Measurements from ENCODE around the gene GNAO1.

Gene GNAO1

DNA sequence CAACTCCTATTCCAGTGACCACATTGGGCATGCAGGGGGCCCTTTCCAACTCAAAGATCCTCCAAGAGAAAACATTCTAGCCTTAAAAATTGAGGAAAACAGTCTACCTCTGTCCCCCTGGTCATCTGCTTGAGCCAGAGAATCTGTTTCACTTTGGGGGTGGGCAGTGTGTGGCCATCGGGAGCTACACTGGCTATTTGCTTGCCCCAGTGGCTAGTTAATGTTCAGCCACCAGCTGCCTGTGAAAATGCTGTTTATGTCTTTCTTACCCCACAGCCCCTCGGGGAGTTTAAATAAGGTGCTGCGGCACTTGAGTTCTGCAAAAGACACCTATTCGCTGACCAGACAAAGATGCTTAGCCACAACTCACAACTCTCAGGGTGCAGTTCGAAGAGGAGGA lies 43.4 kb downstream of the GNAO1 start:
- no CpG with 5 or more reads among the region's 5 CpGs for WGBS, 2 donors (ENCODE audit: extremely low coverage in 2 of 2, insufficient read length in 2 of 2, insufficient replicate concordance in 1 of 2)

GRCh38 chr16:56237451-56237930 lies 46.2 kb downstream of the GNAO1 start:
- no peak overlapping the region for H3K14ac ChIP-seq (ENCODE audit: low read length)
- DNase-seq (ENCODE audit: low spot score), result no peak
- no peak overlapping the region for H2BK5ac ChIP-seq (ENCODE audit: low read length)
- H3K4me3 ChIP-seq (ENCODE audit: low read length in 2 of 2), result no peak overlapping the region
- H4K91ac ChIP-seq (ENCODE audit: low read depth, low read length, poor library complexity), result no peak overlapping the region
- H2BK12ac ChIP-seq (ENCODE audit: low read length), result no peak overlapping the region
- H3K9me3 ChIP-seq (replicated peaks in 1 of 2; ENCODE audit: control insufficient read depth in 2 of 2, insufficient read depth in 1 of 2, low read depth in 1 of 2, low read length in 2 of 2), result no peaks in the 10 kb centered on the region
- H3K79me1 ChIP-seq (ENCODE audit: low read depth, low read length), result no peaks in the 10 kb centered on the region
- H3K18ac ChIP-seq (ENCODE audit: low read length), result no peak overlapping the region
- WGBS, 2 donors (ENCODE audit: extremely low coverage in 2 of 2, insufficient read length in 2 of 2, insufficient replicate concordance in 1 of 2), result no CpG with 5 or more reads among the region's 6 CpGs
- H3K9ac ChIP-seq (ENCODE audit: low read depth, low read length, poor library complexity), result no peak overlapping the region
- peaks cover 0 to 1% of the 10 kb centered on the region in 2 donors for H3K4me1 ChIP-seq (ENCODE audit: control insufficient read depth in 2 of 2, insufficient read depth in 1 of 2, low read depth in 1 of 2, low read length in 2 of 2)
- H2BK120ac ChIP-seq (ENCODE audit: low read depth, low read length), result no peak overlapping the region
- no peak overlapping the region for H2AFZ ChIP-seq (ENCODE audit: low read length)
- H3K27me3 ChIP-seq (ENCODE audit: control insufficient read depth in 3 of 3, insufficient read depth in 3 of 3, low read depth in 1 of 3, low read length in 3 of 3), result peaks cover 0 to 3% (median 0%) of the 10 kb centered on the region in 3 experiments
- no peak overlapping the region for H2BK15ac ChIP-seq (ENCODE audit: low read length)
- H3K36me3 ChIP-seq (replicated peaks in 1 of 2; ENCODE audit: control insufficient read depth in 2 of 2, insufficient read depth in 2 of 2, low read length in 2 of 2), result no peaks in the 10 kb centered on the region
- no peak overlapping the region for H4K8ac ChIP-seq (ENCODE audit: low read depth, low read length)
- H3K27ac ChIP-seq (replicated peaks; ENCODE audit: low read length), result no peak overlapping the region
- no peak overlapping the region for H3K4me2 ChIP-seq (ENCODE audit: insufficient read depth, low read length, poor library complexity, severe bottlenecking)
- no peak overlapping the region for H3K23ac ChIP-seq (ENCODE audit: low read depth, low read length, poor library complexity)
- no peak overlapping the region for H3K4ac ChIP-seq (ENCODE audit: low read length)
- H2AK5ac ChIP-seq (ENCODE audit: low read depth, low read length), result no peak overlapping the region

More for the DNA sequence above, 43.4 kb downstream of the GNAO1 start:
- H4K91ac ChIP-seq (ENCODE audit: low read depth, low read length, poor library complexity), result no peak overlapping the region
- H4K8ac ChIP-seq (ENCODE audit: low read depth, low read length), result no peak overlapping the region
- H3K18ac ChIP-seq (ENCODE audit: low read length), result no peak overlapping the region
- no peak overlapping the region for H3K4me2 ChIP-seq (ENCODE audit: insufficient read depth, low read length, poor library complexity, severe bottlenecking)
- peaks cover 0 to 7% (median 0%) of the 10 kb centered on the region in 3 experiments for H3K27me3 ChIP-seq (ENCODE audit: control insufficient read depth in 3 of 3, insufficient read depth in 3 of 3, low read depth in 1 of 3, low read length in 3 of 3)
- no peak overlapping the region for H3K9ac ChIP-seq (ENCODE audit: low read depth, low read length, poor library complexity)
- H3K4me3 ChIP-seq (ENCODE audit: low read length in 2 of 2), result no peak overlapping the region
- no peaks in the 10 kb centered on the region for H3K9me3 ChIP-seq (replicated peaks in 1 of 2; ENCODE audit: control insufficient read depth in 2 of 2, insufficient read depth in 1 of 2, low read depth in 1 of 2, low read length in 2 of 2)
- H2BK15ac ChIP-seq (ENCODE audit: low read length), result no peak overlapping the region
- H3K23ac ChIP-seq (ENCODE audit: low read depth, low read length, poor library complexity), result no peak overlapping the region
- no peak overlapping the region for H3K4ac ChIP-seq (ENCODE audit: low read length)
- no peak overlapping the region for H2AK5ac ChIP-seq (ENCODE audit: low read depth, low read length)
- no peak overlapping the region for H2BK5ac ChIP-seq (ENCODE audit: low read length)
- no peak overlapping the region for H2BK12ac ChIP-seq (ENCODE audit: low read length)
- H3K79me1 ChIP-seq (ENCODE audit: low read depth, low read length), result no peaks in the 10 kb centered on the region
- no peak for DNase-seq (ENCODE audit: low spot score)
- H2BK120ac ChIP-seq (ENCODE audit: low read depth, low read length), result no peak overlapping the region
- no peak overlapping the region for H3K27ac ChIP-seq (replicated peaks; ENCODE audit: low read length)
- no peak overlapping the region for H3K14ac ChIP-seq (ENCODE audit: low read length)
- no peaks in the 10 kb centered on the region for H3K36me3 ChIP-seq (replicated peaks in 1 of 2; ENCODE audit: control insufficient read depth in 2 of 2, insufficient read depth in 2 of 2, low read length in 2 of 2)
- peaks cover 0 to 1% of the 10 kb centered on the region in 2 donors for H3K4me1 ChIP-seq (ENCODE audit: control insufficient read depth in 2 of 2, insufficient read depth in 1 of 2, low read depth in 1 of 2, low read length in 2 of 2)
- no peak overlapping the region for H2AFZ ChIP-seq (ENCODE audit: low read length)

DNA sequence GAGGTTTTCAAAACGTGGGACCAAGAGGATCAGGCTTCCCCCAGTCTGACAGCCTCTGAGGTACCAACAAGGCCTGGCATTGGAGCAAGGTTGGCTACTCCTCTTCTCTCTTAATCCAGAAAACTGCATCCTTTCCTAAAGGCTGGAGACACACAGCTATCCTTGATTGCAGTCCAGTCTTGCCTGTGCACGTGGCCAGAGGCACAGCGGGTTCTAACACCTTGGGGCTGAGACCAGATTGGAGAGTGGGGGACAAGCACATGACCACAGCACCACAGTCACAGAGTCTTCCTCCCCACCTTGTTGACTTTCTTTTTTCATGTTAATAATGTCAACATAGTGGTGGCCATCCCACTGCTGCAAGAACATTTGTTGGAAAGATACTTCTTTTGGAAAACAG lies 46.9 kb downstream of the GNAO1 start:
- Histone ChIP-seq H3K27me3 (ENCODE audit: control insufficient read depth in 3 of 3, insufficient read depth in 3 of 3, low read depth in 1 of 3, low read length in 3 of 3) (no peaks in the 10 kb centered on the region), H4K91ac (ENCODE audit: low read depth, low read length, poor library complexity) (no peak overlapping the region), H3K79me1 (ENCODE audit: low read depth, low read length) (no peaks in the 10 kb centered on the region), H2AFZ (ENCODE audit: low read length) (no peak overlapping the region), H2BK120ac (ENCODE audit: low read depth, low read length) (no peak overlapping the region), H3K27ac (replicated peaks; ENCODE audit: low read length) (no peak overlapping the region), H3K36me3 (replicated peaks in 1 of 2; ENCODE audit: control insufficient read depth in 2 of 2, insufficient read depth in 2 of 2, low read length in 2 of 2) (no peaks in the 10 kb centered on the region), H3K23ac (ENCODE audit: low read depth, low read length, poor library complexity) (no peak overlapping the region), H2BK12ac (ENCODE audit: low read length) (no peak overlapping the region), H3K9ac (ENCODE audit: low read depth, low read length, poor library complexity) (no peak overlapping the region), H3K4me1 (ENCODE audit: control insufficient read depth in 2 of 2, insufficient read depth in 1 of 2, low read depth in 1 of 2, low read length in 2 of 2) (peaks cover 0 to 1% of the 10 kb centered on the region in 2 donors), H3K4ac (ENCODE audit: low read length) (no peak overlapping the region), H2BK5ac (ENCODE audit: low read length) (no peak overlapping the region), H4K8ac (ENCODE audit: low read depth, low read length) (no peak overlapping the region), H2AK5ac (ENCODE audit: low read depth, low read length) (no peak overlapping the region), H3K14ac (ENCODE audit: low read length) (no peak overlapping the region), H3K9me3 (replicated peaks in 1 of 2; ENCODE audit: control insufficient read depth in 2 of 2, insufficient read depth in 1 of 2, low read depth in 1 of 2, low read length in 2 of 2) (no peaks in the 10 kb centered on the region), H3K18ac (ENCODE audit: low read length) (no peak overlapping the region), H3K4me2 (ENCODE audit: insufficient read depth, low read length, poor library complexity, severe bottlenecking) (no peak overlapping the region), H2BK15ac (ENCODE audit: low read length) (no peak overlapping the region), H3K4me3 (ENCODE audit: low read length in 2 of 2) (no peak overlapping the region)
- no CpG with 5 or more reads among the region's 3 CpGs for WGBS, 2 donors (ENCODE audit: extremely low coverage in 2 of 2, insufficient read length in 2 of 2, insufficient replicate concordance in 1 of 2)
- no peak for DNase-seq (ENCODE audit: low spot score)

- H3K79me1 ChIP-seq (ENCODE audit: low read depth, low read length), result no peaks in the 10 kb centered on the region
- no peak overlapping the region for H2BK12ac ChIP-seq (ENCODE audit: low read length)
- H4K8ac ChIP-seq (ENCODE audit: low read depth, low read length), result no peak overlapping the region
- no peak overlapping the region for H3K4me3 ChIP-seq (ENCODE audit: low read length in 2 of 2)
- H3K23ac ChIP-seq (ENCODE audit: low read depth, low read length, poor library complexity), result no peak overlapping the region
- WGBS, 2 donors (ENCODE audit: extremely low coverage in 2 of 2, insufficient read length in 2 of 2, insufficient replicate concordance in 1 of 2), result no CpG with 5 or more reads among the region's 2 CpGs
- H2BK120ac ChIP-seq (ENCODE audit: low read depth, low read length), result no peak overlapping the region
- H3K14ac ChIP-seq (ENCODE audit: low read length), result no peak overlapping the region
- no peak overlapping the region for H3K27ac ChIP-seq (replicated peaks; ENCODE audit: low read length)
- no peak overlapping the region for H2AFZ ChIP-seq (ENCODE audit: low read length)
- no peak overlapping the region for H2BK5ac ChIP-seq (ENCODE audit: low read length)
- H3K36me3 ChIP-seq (replicated peaks in 1 of 2; ENCODE audit: control insufficient read depth in 2 of 2, insufficient read depth in 2 of 2, low read length in 2 of 2), result no peaks in the 10 kb centered on the region
- no peak overlapping the region for H2BK15ac ChIP-seq (ENCODE audit: low read length)
- no peak overlapping the region for H4K91ac ChIP-seq (ENCODE audit: low read depth, low read length, poor library complexity)
- DNase-seq (ENCODE audit: low spot score), result no peak
- no peak overlapping the region for H3K4ac ChIP-seq (ENCODE audit: low read length)
- no peak overlapping the region for H2AK5ac ChIP-seq (ENCODE audit: low read depth, low read length)
- H3K27me3 ChIP-seq (ENCODE audit: control insufficient read depth in 3 of 3, insufficient read depth in 3 of 3, low read depth in 1 of 3, low read length in 3 of 3), result peaks cover 0 to 6% (median 0%) of the 10 kb centered on the region in 3 experiments
- H3K9ac ChIP-seq (ENCODE audit: low read depth, low read length, poor library complexity), result no peak overlapping the region
- H3K4me2 ChIP-seq (ENCODE audit: insufficient read depth, low read length, poor library complexity, severe bottlenecking), result no peak overlapping the region
- H3K4me1 ChIP-seq (ENCODE audit: control insufficient read depth in 2 of 2, insufficient read depth in 1 of 2, low read depth in 1 of 2, low read length in 2 of 2), result peaks cover 5 to 7% of the 10 kb centered on the region in 2 donors
- no peaks in the 10 kb centered on the region for H3K9me3 ChIP-seq (replicated peaks in 1 of 2; ENCODE audit: control insufficient read depth in 2 of 2, insufficient read depth in 1 of 2, low read depth in 1 of 2, low read length in 2 of 2)
- H3K18ac ChIP-seq (ENCODE audit: low read length), result no peak overlapping the region
These were observed 50.3 kb downstream of the GNAO1 start for GRCh38 chr16:56241596-56241995.
